GM08714 (cell line): ENCODE data around the gene OAS2.

Experiments
- H3K4me3 ChIP-seq: fragments of 200-500 bp; sonication (Bioruptor generic); 2 replicates; pipeline ENCODE4 v1.5.1; 2014; ENCODE audit warnings: mild to moderate bottlenecking, low read length, inconsistent platforms
- ZNF274 ChIP-seq: IDR thresholded peaks from 2 replicates; pipeline ENCODE4 v1.6.1; 2012; ENCODE audit warnings: mild to moderate bottlenecking, low read depth, low read length

OAS2 gene

GRCh38 chr12:113057565-113058485, 79.5 kb downstream of the OAS2 start:
- no peak for TF ChIP-seq ZNF274
- no peak overlapping the region; the same call in 1 of the 2 replicates for H3K4me3 ChIP-seq

GRCh38 chr12:113058553-113058952, 80.2 kb downstream of the OAS2 start:
- H3K4me3 ChIP-seq: no peak overlapping the region
- TF ChIP-seq ZNF274: no peak

GRCh38 chr12:113059071-113059595, 80.8 kb downstream of the OAS2 start:
- no peak overlapping the region for H3K4me3 ChIP-seq
- TF ChIP-seq ZNF274: no peak

- TF ChIP-seq ZNF274: no peak
- H3K4me3 ChIP-seq: no peak overlapping the region
Measured at GRCh38 chr12:113060336-113060960, 82.1 kb downstream of the OAS2 start.

GRCh38 chr12:113061061-113061694, 82.9 kb downstream of the OAS2 start:
- H3K4me3 ChIP-seq: no peak overlapping the region
- TF ChIP-seq ZNF274: no peak
